Embryonic facial prominence (tissue), 1 donor: ENCODE measurements around the gene ITGB2.
"Not testable (repeated sequence)": the region's sequence is repeated elsewhere in the genome, so short reads cannot be mapped to it uniquely, and the experiment has no call there.

Source experiments
- DNase-seq: peaks from one replicate; pipeline ENCODE4 v3.0.0-alpha.2; 2016; ENCODE audit errors: extremely low spot score

Gene ITGB2

GRCh38 chr21:44884097-44884496 is 36.6 kb downstream of the ITGB2 start:
- no peak for DNase-seq

DNA sequence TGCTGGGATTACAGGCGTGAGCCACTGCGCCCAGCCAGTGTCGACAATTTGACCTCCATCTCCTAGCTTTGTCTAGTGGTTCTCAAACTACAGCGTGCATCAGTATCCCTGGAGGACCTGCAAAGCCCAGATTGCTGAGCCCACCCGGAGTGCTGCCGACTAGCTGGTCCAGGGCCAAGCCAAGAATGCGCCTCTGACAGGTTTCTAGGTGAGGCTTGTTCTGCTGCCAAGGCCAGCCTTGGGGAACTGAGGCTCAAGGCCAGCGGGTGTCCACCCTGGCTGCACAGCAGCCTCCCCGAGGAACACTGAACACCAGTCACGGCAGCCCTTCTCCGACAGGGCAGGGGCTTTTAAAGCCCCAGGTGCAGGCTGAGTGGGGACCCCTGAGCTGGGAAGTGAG is 37.4 kb downstream of the ITGB2 start:
- DNase-seq: no peak

DNA sequence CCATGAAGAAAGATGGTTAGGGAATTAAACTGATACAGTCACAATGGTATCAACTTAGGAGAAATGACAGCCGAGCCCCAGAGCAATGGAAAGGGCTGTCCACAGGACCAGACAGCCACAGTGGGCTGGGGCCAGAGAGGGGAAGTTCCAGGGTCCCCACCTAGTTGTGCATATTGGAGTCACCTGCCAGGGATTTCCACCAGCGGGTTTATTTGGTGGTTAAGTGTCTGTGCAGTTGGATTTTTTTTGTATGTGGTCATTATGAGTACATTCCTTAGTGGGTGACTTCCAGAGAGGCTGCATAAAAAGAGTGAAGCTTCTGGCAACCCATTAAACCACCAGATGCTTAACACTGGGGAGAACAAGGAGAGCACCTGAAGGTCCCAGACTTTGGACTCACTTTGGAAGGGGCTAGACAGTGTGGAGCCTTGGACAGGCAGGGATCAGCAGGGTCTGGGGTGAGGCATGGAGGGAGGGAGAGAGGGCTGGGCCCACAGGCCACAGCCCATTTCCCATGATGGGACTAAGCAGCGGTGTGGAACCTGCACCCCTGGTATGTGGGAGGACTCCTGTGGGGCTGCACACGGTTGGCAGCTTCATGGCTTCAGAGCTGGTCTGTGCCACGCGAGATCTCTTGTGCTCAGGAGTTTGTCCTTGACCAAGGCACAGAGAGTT is 39.4 kb downstream of the ITGB2 start:
- DNase-seq: no peak

- DNase-seq: no peak
Measured at GRCh38 chr21:44880405-44881197, 40.1 kb downstream of the ITGB2 start.

GRCh38 chr21:44879238-44879637 is 41.5 kb downstream of the ITGB2 start:
- DNase-seq: not testable (repeated sequence)

GRCh38 chr21:44878053-44878982 is 42.4 kb downstream of the ITGB2 start:
- DNase-seq: no peak

DNA sequence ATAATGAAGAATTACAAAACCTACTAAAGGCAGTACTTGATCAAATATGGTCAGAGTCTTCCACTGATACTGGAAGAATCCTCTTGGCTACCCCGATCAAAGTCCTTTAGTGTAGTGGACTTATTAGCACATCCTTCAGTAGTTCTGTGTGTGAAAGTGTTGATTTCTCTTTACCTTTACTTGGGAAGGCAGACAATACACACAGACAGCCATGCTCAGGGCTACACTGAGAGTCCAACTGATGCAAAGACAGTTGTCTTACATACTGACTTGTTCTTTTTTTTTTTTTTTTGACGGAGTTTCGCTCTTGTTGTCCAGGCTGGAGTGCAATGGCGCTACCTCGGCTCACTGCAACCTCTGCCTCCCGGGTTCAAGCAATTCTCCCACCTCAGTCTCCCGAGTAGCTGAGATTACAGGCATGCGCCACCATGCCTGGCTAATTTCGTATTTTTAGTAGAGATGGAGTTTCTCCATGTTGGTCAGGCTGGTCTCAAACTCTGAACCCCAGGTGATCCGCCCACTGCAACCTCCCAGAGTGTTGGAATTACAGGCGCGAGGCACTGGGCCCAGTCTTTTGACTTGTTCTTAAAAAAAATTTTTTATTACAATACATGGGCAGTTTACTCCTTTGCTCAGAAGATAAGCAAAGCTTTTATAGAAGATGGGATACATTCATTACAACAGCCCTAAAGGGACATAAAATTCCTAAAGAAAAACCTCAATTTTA is 43.7 kb downstream of the ITGB2 start:
- no peak for DNase-seq

DNA sequence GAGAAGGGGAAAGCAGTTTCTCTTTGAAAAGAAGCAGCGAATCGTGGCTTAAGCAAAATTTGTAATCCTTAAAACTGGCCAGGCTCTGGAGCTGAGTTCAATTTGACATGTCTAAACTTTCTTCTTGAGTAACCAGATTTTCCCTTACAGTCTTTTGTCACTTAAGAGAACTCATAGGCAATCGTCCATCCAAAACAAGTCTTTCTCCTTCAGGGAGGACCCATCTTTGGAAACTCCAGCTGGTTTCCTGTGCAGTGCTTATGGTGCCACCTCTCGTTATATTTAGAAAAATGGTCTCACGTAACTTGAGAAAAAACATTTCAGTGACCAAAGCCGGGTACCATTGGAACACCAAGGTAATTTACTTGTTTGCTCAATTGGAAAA is 45.4 kb downstream of the ITGB2 start:
- no peak for DNase-seq

- DNase-seq: no peak
Measured at GRCh38 chr21:44874497-44875315, 46.0 kb downstream of the ITGB2 start.

GRCh38 chr21:44874240-44874496 is 46.5 kb downstream of the ITGB2 start:
- no peak for DNase-seq

- DNase-seq: peak; percentile 91
Measured at GRCh38 chr21:44873356-44874239, 47.1 kb downstream of the ITGB2 start, which contains the start of gene PTTG1IP. Gene PTTG1IP (minus strand): TSS chr21:44873690. CDS start chr21:44873616, 74 bp downstream.

GRCh38 chr21:44872649-44873355 is 47.9 kb downstream of the ITGB2 start:
- no peak for DNase-seq

- DNase-seq: no peak
Measured at GRCh38 chr21:44872323-44872648, 48.4 kb downstream of the ITGB2 start.

DNA sequence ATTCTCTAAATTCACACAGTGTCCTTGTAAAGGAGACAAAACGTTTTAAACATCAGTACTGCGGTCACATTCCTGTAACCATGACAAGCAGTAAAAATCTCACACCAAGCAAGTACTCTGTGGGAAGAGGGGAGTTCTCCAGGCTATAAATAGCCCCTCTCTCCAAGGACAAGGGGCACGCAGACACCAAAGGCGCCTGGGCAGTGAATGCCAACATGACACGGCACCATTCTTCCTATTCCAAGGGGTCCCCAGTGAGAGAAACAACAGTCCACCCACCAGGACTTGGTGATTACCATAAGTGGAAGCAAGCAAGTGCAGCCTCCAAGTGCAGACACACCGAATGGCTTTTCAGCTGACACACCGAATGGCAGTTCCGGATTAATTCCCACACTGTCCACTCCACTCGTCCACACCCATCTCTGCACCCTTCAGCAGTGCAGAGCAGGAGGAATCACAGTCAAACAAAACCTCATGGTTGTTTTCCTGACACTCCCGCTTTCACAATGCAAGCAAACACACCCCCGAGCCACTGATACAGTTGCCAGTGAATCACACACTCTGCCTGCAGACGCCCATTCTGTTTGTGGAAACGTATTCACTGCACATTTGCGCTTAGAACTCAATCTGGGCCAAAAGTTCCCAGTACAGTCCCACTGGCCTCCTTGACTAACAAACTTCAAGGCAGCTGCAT is 49.0 kb downstream of the ITGB2 start:
- no peak for DNase-seq

DNA sequence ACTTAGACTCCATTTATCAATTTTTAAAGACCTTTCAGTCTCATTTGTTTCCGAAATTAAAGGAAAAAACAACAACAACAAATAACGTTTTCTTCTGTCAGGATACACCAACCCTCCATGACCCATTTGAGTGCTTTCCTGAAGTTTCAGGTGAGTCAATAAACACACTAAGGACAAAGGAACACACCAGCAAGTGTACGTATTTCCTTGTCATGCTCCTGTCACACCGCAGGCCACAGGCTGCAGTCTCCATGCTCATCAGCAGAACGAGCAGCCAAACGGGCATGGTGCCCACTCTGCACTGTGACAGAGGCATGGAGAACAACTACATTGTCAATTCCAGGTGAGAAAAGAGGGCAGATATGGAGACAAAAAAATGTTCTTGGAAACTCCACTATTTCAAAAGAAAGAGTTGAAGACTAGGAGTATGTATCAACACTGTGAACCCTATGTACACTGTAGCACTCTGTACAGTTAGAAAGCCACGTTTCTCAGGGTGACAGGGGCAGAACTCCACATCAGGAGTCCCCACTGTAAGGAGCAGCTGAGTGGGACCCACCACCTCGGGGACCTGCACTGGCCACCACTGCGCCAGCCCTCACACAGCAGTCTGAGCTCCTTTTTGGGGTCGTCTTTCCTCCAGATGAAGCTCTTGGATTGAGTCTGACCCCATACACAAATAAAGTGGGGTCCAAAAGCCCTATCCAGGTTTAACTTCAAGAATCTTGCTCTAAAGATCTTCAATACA is 49.8 kb downstream of the ITGB2 start:
- no peak for DNase-seq

DNA sequence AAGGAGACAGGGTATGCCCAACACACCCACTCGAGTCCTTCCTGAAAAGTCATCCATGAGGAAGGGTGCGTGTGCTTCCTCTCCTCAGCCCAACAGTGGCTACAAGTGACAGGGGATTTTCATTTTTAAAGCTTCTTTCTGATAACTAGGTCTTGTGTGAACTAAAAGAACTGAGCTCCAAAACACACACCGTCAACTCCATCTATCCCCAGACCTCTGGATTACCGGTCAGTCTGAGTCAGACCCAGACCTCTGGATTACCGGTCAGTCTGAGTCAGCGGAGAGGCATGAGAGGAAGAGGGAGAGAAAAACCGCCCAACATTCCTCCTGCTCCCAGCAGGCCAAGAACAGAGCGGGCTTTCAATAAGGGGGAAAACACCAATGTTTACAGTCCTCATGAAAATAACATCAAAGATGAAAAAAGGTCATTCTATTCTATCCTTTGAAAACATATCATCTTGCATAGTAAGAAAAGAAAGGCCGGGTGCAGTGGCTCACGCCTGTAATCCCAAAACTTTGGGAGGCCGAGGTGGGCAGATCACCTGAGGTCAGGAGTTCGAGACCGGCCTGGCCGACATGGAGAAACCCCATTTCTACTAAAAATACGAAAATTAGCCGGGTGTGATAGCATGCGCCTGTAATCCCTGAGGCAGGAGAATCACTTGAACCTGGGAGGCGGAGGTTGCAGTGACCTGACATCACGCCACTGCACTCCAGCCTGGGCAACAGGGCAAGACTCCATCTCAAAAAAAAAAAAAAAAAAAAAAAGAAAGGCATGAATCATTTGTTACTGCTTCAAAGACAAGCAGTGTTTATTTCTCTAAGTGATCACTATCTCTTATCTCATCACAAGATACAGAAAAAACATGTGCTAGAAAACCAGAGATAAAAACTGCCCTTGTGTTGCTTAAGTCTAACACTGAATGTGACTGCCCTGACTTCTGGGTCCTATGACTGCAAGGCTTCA is 50.6 kb downstream of the ITGB2 start:
- DNase-seq: no peak

- DNase-seq: no peak
Measured at GRCh38 chr21:44868707-44869106, 52.0 kb downstream of the ITGB2 start.
